DOHH2 (cell line): ENCODE results near the gene TMEM132A.

Experiments
- EZH2phosphoT487 ChIP-seq: fragments of 200-600 bp; sonication (generic); IDR thresholded peaks from 2 replicates; pipeline ENCODE4 v1.6.1; 2017; ENCODE audit warnings: borderline replicate concordance, mild to moderate bottlenecking, antibody characterized with exemption, low read length, moderate library complexity, mixed read lengths
- TF ChIP-seq, protein P1 (sequence below): fragments of 200-600 bp; sonication (generic); IDR thresholded peaks from one replicate; pipeline ENCODE4 v1.5.1; 2014; ENCODE audit warnings: antibody characterized with exemption, mild to moderate bottlenecking, low read depth, low read length; ENCODE audit not compliant: poor library complexity, severe bottlenecking

DNA sequence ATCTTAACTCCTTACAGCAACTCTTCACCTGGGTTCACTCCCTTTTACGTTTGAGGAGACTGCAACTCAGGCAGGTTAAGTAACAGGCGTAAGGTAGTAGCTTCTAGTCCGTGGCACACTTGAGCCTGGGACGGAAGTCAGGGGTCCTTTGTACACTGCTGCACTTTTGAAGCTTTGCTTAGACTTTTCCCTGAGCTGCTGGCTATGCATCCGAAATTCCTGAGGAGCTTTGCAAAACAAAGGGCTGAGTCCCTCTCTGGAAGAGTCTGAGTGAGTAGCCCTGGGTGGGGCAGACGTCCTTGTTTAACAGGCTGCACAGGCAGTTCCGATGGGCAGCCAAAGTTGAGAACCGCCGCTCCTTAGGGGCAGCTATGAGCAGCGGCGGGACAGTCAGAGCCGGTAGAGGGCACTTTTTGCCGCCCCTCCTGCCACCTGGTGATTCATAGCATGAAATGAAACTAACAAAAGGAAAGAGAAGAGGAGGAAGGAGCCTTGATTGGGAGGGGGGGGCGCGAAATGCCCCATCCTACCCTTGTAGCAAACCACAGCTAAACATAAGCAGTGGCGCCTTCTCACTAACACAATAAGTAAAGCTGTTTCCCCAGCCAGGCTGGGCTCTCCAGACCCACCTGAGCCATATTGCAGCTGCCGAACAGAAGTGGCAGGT is 8.9 kb upstream of the TMEM132A start:
- TF ChIP-seq, protein P1, sequence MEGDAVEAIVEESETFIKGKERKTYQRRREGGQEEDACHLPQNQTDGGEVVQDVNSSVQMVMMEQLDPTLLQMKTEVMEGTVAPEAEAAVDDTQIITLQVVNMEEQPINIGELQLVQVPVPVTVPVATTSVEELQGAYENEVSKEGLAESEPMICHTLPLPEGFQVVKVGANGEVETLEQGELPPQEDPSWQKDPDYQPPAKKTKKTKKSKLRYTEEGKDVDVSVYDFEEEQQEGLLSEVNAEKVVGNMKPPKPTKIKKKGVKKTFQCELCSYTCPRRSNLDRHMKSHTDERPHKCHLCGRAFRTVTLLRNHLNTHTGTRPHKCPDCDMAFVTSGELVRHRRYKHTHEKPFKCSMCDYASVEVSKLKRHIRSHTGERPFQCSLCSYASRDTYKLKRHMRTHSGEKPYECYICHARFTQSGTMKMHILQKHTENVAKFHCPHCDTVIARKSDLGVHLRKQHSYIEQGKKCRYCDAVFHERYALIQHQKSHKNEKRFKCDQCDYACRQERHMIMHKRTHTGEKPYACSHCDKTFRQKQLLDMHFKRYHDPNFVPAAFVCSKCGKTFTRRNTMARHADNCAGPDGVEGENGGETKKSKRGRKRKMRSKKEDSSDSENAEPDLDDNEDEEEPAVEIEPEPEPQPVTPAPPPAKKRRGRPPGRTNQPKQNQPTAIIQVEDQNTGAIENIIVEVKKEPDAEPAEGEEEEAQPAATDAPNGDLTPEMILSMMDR = peak; percentile 85
- TF ChIP-seq EZH2phosphoT487 = no peak
